Breast epithelium (tissue), 3 donors: Measurements from ENCODE around the gene TEX264.

Experiments
- CTCF ChIP-seq, 3 donors: fragments of 450-650 bp; IDR thresholded peaks; one replicate each; pipeline ENCODE4 v1.5.1; 2016 to 2017; ENCODE audit warnings: antibody characterized with exemption in 3 of 3, mild to moderate bottlenecking in 3 of 3, moderate library complexity in 3 of 3
- POLR2A ChIP-seq: fragments of 450-650 bp; IDR thresholded peaks from one replicate; pipeline ENCODE4 v1.6.1; 2016; ENCODE audit warnings: antibody characterized with exemption, mild to moderate bottlenecking, moderate library complexity

GRCh38 chr3:51687431-51688205 lies 16.6 kb downstream of the TEX264 start:
- TF ChIP-seq CTCF (IDR thresholded peaks at IDR 0.05) (no peak), POLR2A (no peak)
